Calu3 (cell line): Measurements from ENCODE around the gene INTS1. TPM values are rescaled to one million over a fixed set of nuclear protein-coding genes. Genes with fewer than 3 reads are reported as not detected.

Experiments
- Bru-seq: library from RNA; stranded (reverse); fragments of 400-500 nt; gene quantifications from one replicate; lab custom pipeline; 2021; lab: Mats Ljungman, UMichigan
- BruChase-seq, 2 experiments: library from RNA; stranded (reverse); fragments of 400-500 nt; gene quantifications; one replicate each; lab custom pipeline; 2021; lab: Mats Ljungman, UMichigan
- BruUV-seq: library from RNA; stranded (reverse); fragments of 400-500 nt; replicated peaks from 2 replicates; lab custom pipeline; 2021; lab: Mats Ljungman, UMichigan
- CTCF ChIA-PET: fragments of 300-600 bp; sonication (Branson Sonifier 250); formaldehyde crosslinking; loops from one replicate; lab custom pipeline; 2022; ENCODE audit warnings: antibody characterized with exemption; lab: Charles Lee
- DNase-seq: peaks from one replicate; pipeline ENCODE4 v3.0.0; 2022
- H3K27ac Mint-ChIP-seq: one replicate; pipeline ENCODE4 v1.8.0; 2022; ENCODE audit warnings: mixed read lengths; ENCODE audit not compliant: unreplicated experiment
- H3K27me3 Mint-ChIP-seq: one replicate; pipeline ENCODE4 v1.8.0; 2022; ENCODE audit warnings: mixed read lengths; ENCODE audit not compliant: unreplicated experiment
- H3K36me3 Mint-ChIP-seq: one replicate; pipeline ENCODE4 v1.8.0; 2022; ENCODE audit warnings: mild to moderate bottlenecking, moderate library complexity, mixed read lengths; ENCODE audit not compliant: insufficient read depth, unreplicated experiment
- H3K4me1 Mint-ChIP-seq: one replicate; pipeline ENCODE4 v1.8.0; 2022; ENCODE audit warnings: mild to moderate bottlenecking, low read depth, mixed read lengths; ENCODE audit not compliant: unreplicated experiment
- H3K4me3 Mint-ChIP-seq: one replicate; pipeline ENCODE4 v1.8.0; 2022; ENCODE audit warnings: mild to moderate bottlenecking, low read depth, moderate library complexity, mixed read lengths; ENCODE audit not compliant: unreplicated experiment
- H3K9me3 Mint-ChIP-seq: one replicate; pipeline ENCODE4 v1.8.0; 2022; ENCODE audit warnings: low read depth, mixed read lengths; ENCODE audit not compliant: unreplicated experiment
- intact Hi-C: fragments of 100-400 bp; cut with micrococcal nuclease; formaldehyde crosslinking; loops from one replicate; pipeline ENCODE4 v1.10.0; 2022; ENCODE audit not compliant: unreplicated experiment
- long read RNA-seq: library from polyadenylated mRNA; stranded (forward); transcript quantifications from one replicate; pipeline ENCODE4 v2.0.0, GENCODE V29; 2022
- total RNA-seq: library from RNA; stranded (reverse); gene quantifications from 2 replicates; pipeline ENCODE4 v1.2.3, GENCODE V29; 2022
- TF ChIP-seq, protein P1 (sequence below): fragments of 200-600 bp; IDR thresholded peaks from one replicate; pipeline ENCODE4 v1.8.0; 2022; ENCODE audit warnings: antibody characterized with exemption; ENCODE audit not compliant: unreplicated experiment

The INTS1 gene
- 177 and 192 TPM in 2 replicates for total RNA-seq
- percentile 61 among the genes with signal in this experiment for Bru-seq, nascent RNA
- BruChase-seq, experiment 1, labeled RNA remaining after a 6-hour chase: percentile 88 among the genes with signal in this experiment
- percentile 85 among the genes with signal in this experiment for BruChase-seq, experiment 2, labeled RNA remaining after a 2-hour chase
- long read RNA-seq, full-length matches to known transcripts: 15 of 70 reads
- long read RNA-seq, partial matches to known transcripts: 39 of 70 reads
- long read RNA-seq, other reads (novel, unspliced or antisense): 16 of 70 reads

DNA sequence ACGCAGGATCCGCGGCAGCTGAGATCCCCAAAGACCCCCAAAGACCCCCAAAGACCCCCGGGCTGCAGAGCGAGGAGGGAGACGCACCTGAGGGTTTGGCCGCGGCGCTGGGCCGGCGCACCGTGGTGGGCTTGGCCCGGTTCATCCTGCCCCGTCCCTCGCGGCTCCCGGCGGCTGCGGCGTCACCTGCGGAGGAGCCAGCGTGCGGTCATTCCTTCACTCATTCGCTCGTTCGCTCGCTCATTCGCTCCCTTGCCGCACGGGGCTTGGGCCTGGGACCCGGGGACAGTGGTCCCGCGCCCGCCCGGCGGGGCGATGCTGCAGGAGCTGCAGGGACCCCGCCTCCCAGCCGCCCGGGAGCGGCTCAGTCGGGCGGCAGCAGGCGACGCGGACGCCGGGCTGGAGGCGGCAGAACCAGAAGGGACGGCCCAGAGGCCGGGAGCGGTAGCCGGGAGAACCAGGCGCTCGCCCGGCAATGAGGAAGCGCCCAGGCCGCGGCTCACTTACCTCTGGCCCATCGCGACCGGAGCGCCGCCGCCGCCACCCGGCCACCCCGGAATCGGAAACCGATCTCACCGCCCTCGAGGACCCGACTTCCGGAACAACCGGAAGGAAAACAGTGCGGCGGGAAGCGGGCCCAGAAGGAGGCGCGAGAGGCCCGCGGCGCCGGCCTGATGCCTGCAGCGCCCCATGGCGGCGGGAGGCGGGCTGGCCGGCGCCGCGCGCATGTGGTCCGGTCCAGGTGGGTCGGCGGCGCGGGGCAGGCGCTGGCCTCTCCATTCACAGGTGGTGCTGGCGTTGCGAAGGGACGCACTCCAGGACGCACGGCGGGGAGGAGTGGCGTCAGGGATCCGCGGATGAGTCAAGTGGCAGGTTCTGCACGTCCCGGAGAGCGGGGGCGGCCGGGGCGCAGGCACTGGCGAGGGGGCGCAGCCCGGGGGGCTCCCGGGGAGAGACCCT is at the start of gene INTS1:
Gene INTS1 (minus strand): TSS at position 574 of the 960 bp plus-strand sequence. CDS start 429 bp downstream, at position 145.
- peaks cover 71% of the 10 kb centered on the region for H3K36me3 Mint-ChIP-seq
- peak within 1 kb of the TSS; percentile 87 for H3K27ac Mint-ChIP-seq
- TF ChIP-seq, protein P1, sequence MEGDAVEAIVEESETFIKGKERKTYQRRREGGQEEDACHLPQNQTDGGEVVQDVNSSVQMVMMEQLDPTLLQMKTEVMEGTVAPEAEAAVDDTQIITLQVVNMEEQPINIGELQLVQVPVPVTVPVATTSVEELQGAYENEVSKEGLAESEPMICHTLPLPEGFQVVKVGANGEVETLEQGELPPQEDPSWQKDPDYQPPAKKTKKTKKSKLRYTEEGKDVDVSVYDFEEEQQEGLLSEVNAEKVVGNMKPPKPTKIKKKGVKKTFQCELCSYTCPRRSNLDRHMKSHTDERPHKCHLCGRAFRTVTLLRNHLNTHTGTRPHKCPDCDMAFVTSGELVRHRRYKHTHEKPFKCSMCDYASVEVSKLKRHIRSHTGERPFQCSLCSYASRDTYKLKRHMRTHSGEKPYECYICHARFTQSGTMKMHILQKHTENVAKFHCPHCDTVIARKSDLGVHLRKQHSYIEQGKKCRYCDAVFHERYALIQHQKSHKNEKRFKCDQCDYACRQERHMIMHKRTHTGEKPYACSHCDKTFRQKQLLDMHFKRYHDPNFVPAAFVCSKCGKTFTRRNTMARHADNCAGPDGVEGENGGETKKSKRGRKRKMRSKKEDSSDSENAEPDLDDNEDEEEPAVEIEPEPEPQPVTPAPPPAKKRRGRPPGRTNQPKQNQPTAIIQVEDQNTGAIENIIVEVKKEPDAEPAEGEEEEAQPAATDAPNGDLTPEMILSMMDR: peak; percentile 96
- DNase-seq: peak; percentile 99
- no peaks in the 10 kb centered on the region for H3K27me3 Mint-ChIP-seq
- peaks cover 33% of the 10 kb centered on the region for H3K4me1 Mint-ChIP-seq
- H3K4me3 Mint-ChIP-seq: peak within 1 kb of the TSS; percentile 88
- intact Hi-C loops: no loop called here
- TSS peak; percentile 55 for BruUV-seq
- no peaks in the 10 kb centered on the region for H3K9me3 Mint-ChIP-seq
- CTCF ChIA-PET: interaction anchor here (0.6 to 2.6 kb wide), 4 partner anchors 37 to 334 kb away, joined by 3 to 17 read pairs (median 3); partner anchors contain the start of gene TMEM184A

- CTCF ChIA-PET: no interaction called here
- BruUV-seq: no TSS peak
- H3K9me3 Mint-ChIP-seq: no peaks in the 10 kb centered on the region
- H3K27ac Mint-ChIP-seq: no peak overlapping the region
- H3K27me3 Mint-ChIP-seq: no peaks in the 10 kb centered on the region
- peak; percentile 4 for DNase-seq
- H3K4me1 Mint-ChIP-seq: peaks cover 42% of the 10 kb centered on the region
- H3K4me3 Mint-ChIP-seq: peak overlapping the region; percentile 79
- intact Hi-C loops: no loop called here
- TF ChIP-seq, protein P1: no peak
- peaks cover 85% of the 10 kb centered on the region for H3K36me3 Mint-ChIP-seq
These were observed 49.5 kb upstream of the INTS1 start for GRCh38 chr7:1553512-1554210.

GRCh38 chr7:1552200-1552599 is 48.0 kb upstream of the INTS1 start:
- Mint-ChIP-seq H3K27ac (no peak overlapping the region), H3K4me3 (no peak overlapping the region), H3K36me3 (peaks cover 86% of the 10 kb centered on the region), H3K27me3 (no peaks in the 10 kb centered on the region), H3K9me3 (no peaks in the 10 kb centered on the region), H3K4me1 (peaks cover 40% of the 10 kb centered on the region)
- no TSS peak for BruUV-seq
- CTCF ChIA-PET: no interaction called here
- intact Hi-C loops: no loop called here
- no peak for DNase-seq
- TF ChIP-seq, protein P1: no peak

GRCh38 chr7:1550846-1551155 is 46.6 kb upstream of the INTS1 start:
- CTCF ChIA-PET: no interaction called here
- Mint-ChIP-seq H3K27me3 (no peaks in the 10 kb centered on the region), H3K4me1 (peaks cover 35% of the 10 kb centered on the region), H3K9me3 (no peaks in the 10 kb centered on the region), H3K4me3 (no peak overlapping the region), H3K27ac (no peak overlapping the region), H3K36me3 (peaks cover 90% of the 10 kb centered on the region)
- no peak for DNase-seq
- TF ChIP-seq, protein P1: no peak
- no TSS peak for BruUV-seq
- intact Hi-C loops: no loop called here
